Hematopoietic multipotent progenitor cell treated with erythropoietin and hydrocortisone succinate and interleukin-3 and kit ligand, for 4 days (in vitro differentiated cells): ENCODE results near the gene CDH4.
"Not testable (repeated sequence)": the region's sequence is repeated elsewhere in the genome, so short reads cannot be mapped to it uniquely, and the experiment has no call there.

Experiments used
- DNase-seq: peaks from one replicate; pipeline ENCODE4 v3.0.0-alpha.2; 2015

The CDH4 gene

DNA sequence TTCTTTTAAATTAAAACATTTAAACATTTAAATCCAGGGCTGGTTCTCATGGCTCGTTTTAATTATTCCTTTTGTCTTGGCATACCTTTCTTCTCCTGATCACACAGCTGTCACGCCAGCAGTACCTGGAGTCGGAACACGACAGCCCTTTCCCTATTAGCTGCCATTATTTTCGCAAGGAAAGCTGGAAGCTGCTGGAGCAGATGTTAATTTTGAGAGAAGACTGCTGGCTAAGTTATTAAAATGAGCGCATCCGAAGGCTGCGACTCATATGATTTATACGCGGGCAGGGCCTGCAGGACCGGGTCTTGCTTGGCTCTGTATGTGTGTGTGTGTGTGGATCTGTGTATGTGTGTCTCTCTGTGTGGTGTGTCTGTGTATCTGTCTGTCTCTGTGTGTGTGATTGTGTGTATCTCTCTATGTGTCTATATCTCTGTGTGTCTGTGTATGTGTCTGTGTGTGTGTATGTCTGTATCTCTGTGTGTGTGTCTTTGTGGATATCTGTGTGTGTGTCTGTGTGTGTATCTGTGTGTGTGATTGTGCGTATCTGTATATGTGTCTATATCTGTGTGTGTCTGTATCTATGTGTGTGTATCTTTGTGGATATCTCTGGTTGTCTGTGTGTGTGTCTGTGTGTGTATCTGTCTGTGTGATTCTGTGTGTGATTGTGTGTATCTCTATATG, 191.5 kb downstream of the CDH4 start:
- DNase-seq, result no peak

- no peak for DNase-seq
Measured at GRCh38 chr20:61444637-61445036, 192.6 kb downstream of the CDH4 start.

GRCh38 chr20:61445138-61445537, 193.1 kb downstream of the CDH4 start:
- DNase-seq, result no peak

DNA sequence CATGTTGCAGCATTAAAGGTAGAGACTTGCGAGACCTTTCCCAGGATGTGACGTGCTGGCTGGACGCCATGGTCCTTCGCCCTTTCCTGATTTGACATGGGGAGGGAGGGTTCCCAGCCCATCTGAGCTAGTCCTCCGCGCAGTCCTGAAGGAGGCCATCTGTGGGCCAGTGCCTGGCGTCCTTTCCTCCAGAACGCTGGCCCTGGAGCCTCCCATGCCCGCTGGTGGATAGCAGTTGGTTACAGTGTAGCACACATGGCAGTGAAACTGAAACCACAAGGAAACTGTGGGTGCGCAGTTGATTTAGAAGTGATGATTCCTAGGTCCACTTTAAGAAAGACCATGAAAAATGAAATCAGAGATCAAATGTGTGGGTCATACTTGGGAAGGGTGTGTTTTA, 193.7 kb downstream of the CDH4 start:
- no peak for DNase-seq

DNA sequence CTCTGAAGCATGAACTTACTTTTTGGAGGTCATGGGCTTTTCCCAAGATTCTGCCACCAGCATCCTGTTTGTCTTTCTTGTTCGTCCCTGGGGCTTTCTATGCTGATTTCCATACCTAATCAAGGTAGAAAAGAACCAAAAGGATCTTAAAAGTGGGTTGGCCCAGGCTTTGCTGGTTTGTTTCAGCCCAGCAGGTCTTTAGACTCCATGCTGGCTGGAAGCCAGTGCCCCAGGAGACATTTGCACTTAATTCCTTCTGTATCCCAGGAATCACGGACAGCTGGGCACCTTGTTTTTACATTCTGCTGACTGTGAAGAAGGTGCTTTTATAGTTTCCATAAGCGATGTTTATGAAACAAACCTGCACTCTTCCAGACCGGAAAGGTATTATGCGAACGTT, 195.9 kb downstream of the CDH4 start:
- no peak for DNase-seq

- DNase-seq, result no peak
Measured at GRCh38 chr20:61448386-61448785, 196.3 kb downstream of the CDH4 start.

DNA sequence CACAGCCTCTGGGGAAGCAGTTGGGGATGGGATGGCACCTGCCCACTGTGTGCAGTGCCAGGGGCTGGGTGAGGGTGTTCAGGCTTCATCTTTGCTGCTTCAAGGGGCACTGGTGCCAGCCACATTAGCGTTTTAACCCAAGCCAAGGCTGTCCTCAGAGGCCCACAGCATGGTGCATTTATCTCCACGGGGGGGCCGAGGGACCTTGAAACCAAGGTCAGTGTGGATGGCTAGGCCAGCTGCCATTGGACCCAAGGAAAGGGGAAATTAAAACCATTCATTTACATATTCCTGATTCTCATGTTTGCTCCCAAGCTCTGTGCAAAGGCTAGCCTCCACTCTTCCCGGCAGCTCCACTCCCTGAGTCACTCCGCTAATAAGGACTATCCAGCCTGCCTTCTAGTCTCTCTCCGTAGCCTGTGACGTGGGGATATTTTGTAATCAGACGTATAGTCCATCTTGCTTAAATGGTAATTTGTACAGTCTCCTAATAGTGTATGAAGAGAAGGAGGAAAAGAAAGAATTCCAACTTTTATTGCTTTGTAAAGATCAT, 197.1 kb downstream of the CDH4 start:
- DNase-seq, result no peak

- DNase-seq, result no peak
Measured at GRCh38 chr20:61449916-61450315, 197.9 kb downstream of the CDH4 start.

DNA sequence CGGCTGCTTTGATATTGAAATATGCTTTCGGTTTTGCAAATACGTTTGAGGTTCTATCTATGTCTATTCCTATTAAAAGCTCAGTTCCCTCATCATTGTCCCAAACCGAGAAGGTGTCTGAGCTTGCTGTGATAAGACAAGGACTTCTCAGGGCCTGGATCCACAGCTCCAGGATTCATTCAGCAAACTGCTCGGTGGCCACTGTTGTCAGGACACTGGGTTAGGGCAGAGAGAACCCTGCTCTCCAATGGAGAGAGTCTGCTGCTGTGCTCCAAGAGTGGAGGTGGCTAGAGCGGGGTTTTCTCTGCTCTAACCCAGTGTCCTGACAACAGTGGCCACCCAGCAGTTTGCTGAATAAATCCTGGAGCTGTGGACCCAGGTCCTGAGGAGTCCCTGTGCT, 198.5 kb downstream of the CDH4 start:
- DNase-seq, result no peak

GRCh38 chr20:61451009-61451408, 198.9 kb downstream of the CDH4 start:
- no peak for DNase-seq

DNA sequence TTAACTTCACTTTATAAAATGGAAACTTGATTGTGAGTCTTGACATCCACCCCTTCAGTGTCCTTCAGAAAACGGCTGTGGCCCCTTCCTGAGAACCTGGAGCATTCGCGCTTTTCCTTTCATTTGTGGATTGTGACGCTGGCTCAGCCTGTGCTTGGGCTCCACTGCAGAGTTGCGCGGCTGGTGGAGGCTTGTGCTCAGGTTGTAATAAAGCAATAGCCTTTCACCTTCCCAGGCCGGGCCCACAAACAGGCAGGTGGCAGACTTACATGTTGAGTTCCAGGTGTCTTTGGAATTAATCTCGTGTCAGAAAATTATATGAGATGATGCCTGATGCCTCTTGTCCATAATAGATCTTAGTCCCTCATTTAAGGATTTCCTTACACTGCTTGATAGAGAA, 199.9 kb downstream of the CDH4 start:
- DNase-seq, result no peak

GRCh38 chr20:61453219-61453618, 201.2 kb downstream of the CDH4 start:
- no peak for DNase-seq

GRCh38 chr20:61453623-61454022, 201.6 kb downstream of the CDH4 start:
- DNase-seq, result not testable (repeated sequence)

- DNase-seq, result no peak
Measured at GRCh38 chr20:61454053-61454452, 202.0 kb downstream of the CDH4 start.

GRCh38 chr20:61455508-61456215, 203.6 kb downstream of the CDH4 start:
- no peak for DNase-seq

- no peak for DNase-seq
Measured at GRCh38 chr20:61457725-61458124, 205.7 kb downstream of the CDH4 start.

DNA sequence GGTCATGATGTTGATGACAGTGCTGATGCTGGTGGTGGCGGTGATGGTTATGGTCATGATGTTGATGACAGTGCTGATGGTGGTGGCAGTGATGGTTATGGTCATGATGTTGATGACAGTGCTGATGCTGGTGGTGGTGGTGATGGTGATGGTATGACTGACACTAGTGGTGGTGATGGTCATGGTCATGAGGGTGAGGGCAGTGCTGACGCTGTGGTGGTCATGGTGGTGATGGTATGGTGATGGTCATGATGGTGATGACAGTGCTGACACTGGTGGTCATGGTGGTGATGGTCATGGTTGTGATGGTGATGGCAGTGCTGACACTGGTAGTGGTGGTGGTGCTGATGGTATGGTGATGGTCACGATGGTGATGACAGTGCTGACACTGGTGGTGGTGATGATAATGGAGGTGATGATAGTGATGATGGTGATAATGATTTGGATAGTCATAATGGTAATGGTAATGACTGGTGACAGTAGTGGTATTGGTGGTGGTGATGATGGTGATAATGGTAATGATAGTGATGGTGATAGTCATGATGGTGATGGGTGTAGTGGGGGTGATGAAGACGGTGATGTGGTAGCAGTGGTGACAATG, 206.2 kb downstream of the CDH4 start:
- DNase-seq, result no peak

DNA sequence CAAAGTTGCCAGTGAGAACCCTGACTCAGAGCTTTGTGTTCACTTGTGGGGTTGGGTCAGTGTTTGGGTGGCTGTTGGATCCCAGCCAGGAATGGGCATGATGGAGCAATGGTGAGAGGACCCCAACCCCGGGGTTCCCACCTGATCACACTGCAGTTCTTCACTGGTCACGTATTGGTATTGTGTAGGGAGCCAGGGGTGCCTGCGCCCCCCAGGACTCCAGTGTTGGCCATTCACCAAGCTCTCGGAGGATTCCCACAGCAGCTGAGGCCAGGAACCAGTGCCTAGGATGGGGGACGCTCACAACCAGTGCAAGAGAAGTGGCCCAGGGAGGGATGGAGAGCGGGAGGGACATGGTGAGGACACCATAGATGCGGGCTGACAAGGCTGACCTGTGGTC, 207.2 kb downstream of the CDH4 start:
- no peak for DNase-seq

- DNase-seq, result no peak
Measured at GRCh38 chr20:61459705-61460104, 207.6 kb downstream of the CDH4 start.

GRCh38 chr20:61460261-61461052, 208.4 kb downstream of the CDH4 start:
- DNase-seq, result no peak

DNA sequence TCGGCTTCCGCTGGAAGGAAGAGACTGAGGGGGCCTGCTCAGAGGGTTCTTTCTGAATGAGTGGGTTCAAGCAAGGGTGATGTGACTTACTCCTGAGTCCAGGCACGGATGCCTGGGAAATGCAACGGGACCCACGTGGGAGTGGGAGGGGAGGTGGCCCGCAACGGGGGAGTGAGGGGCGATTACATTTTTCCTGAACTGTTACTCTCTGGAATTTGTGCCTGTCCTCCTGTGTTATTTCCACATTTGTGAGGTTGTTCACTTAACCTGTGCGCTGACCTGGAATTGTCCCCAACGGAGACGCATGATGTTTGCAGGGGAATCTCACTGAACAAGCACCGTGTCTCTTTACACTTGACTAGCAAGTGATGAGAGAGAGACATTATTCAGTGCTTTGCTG, 209.4 kb downstream of the CDH4 start:
- DNase-seq, result no peak

DNA sequence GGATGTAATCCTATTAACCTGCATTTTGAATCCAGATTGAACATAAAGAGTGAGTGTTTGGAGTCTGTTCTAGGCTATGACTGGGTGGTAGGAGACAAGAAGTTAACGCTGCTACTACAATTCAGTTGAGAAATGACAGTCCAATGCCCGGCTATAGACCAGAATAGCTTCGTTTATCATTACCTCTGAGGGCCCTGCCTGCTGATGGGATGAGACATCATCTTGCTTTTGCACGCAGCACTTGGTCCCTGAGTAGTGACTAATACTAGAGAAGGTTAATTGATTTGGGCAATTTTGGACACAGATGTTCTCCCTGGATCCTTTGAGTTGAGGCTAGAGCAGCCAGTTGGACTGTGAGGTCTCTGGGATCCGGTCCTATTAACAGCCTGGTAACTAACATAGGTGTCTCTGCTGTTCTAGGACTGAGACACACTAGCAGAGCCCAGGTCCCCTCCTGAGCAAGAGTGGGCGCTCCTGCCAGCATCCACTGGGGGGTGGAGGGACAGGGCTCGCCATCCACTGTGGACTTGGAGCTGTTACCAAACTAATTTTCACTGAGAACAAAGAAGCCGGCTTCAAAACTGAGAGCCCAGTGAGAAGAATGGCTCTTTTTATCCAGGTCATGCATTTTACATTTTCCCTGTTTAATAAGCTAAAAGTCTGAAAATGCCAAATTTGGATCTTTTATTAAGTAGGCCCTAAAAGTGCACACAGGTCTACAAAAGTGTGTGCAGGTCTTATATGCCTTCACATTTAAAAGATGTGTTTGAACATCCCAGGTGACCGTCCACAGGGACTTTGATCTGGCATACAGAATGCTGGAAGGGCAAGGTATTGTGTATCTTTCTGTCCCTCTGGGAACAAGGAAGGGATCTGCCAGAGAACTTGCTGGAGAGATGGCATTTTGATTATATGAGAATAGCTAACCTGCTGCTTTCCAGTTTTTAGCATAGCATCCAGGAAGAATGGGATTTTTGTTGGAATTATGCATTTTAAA, 212.5 kb downstream of the CDH4 start:
- no peak for DNase-seq
